Activated naive CD8-positive, alpha-beta T cell (primary cell): ENCODE measurements around the gene NUP35.
"Not testable (repeated sequence)": the region's sequence is repeated elsewhere in the genome, so short reads cannot be mapped to it uniquely, and the experiment has no call there.

Source experiments
- H3K27ac Mint-ChIP-seq: one replicate; pipeline ENCODE4 v1.8.0; 2021; ENCODE audit warnings: mixed read lengths
- H3K27me3 Mint-ChIP-seq: one replicate; pipeline ENCODE4 v1.8.0; 2021; ENCODE audit warnings: mixed read lengths
- H3K36me3 Mint-ChIP-seq: one replicate; pipeline ENCODE4 v1.8.0; 2021; ENCODE audit warnings: mixed read lengths
- H3K4me1 Mint-ChIP-seq: one replicate; pipeline ENCODE4 v1.8.0; 2021; ENCODE audit warnings: low read depth, mixed read lengths
- H3K4me3 Mint-ChIP-seq: one replicate; pipeline ENCODE4 v1.8.0; 2021; ENCODE audit warnings: mild to moderate bottlenecking, mixed read lengths
- H3K9me3 Mint-ChIP-seq: one replicate; pipeline ENCODE4 v1.8.0; 2021; ENCODE audit warnings: low read depth, mixed read lengths

NUP35 gene

GRCh38 chr2:183117226-183117625 lies 7.0 kb upstream of the NUP35 start:
- no peak overlapping the region for H3K4me3 Mint-ChIP-seq

GRCh38 chr2:183123117-183123958 lies 905 bp upstream of the NUP35 start:
- H3K4me1 Mint-ChIP-seq, result peaks cover 31% of the 10 kb centered on the region
- peak overlapping the region; percentile 97 for H3K4me3 Mint-ChIP-seq
- no peaks in the 10 kb centered on the region for H3K9me3 Mint-ChIP-seq
- H3K27ac Mint-ChIP-seq, result peak overlapping the region; percentile 99
- H3K36me3 Mint-ChIP-seq, result peaks cover 3% of the 10 kb centered on the region
- peaks cover 5% of the 10 kb centered on the region for H3K27me3 Mint-ChIP-seq

More at GRCh38 chr2:183117226-183117625, 7.0 kb upstream of the NUP35 start:
- H3K27me3 Mint-ChIP-seq, result peaks cover 7% of the 10 kb centered on the region
- H3K4me1 Mint-ChIP-seq, result no peaks in the 10 kb centered on the region
- H3K9me3 Mint-ChIP-seq, result no peaks in the 10 kb centered on the region
- no peaks in the 10 kb centered on the region for H3K36me3 Mint-ChIP-seq
- no peak overlapping the region for H3K27ac Mint-ChIP-seq

DNA sequence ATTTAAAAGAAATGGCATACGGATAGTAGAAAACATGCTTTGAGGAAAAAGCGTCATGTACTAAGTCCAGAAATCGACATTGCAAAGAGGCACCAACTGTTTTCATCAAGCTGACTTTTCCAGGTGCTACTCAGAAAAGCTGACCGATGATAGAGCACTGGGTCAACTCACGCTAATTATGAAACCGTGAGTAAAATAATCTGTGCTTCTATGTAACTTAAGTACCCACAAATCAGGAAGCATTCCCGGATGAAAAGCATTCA lies 353 bp upstream of the NUP35 start:
- Mint-ChIP-seq H3K36me3 (peaks cover 4% of the 10 kb centered on the region), H3K4me1 (peaks cover 33% of the 10 kb centered on the region), H3K27me3 (peaks cover 3% of the 10 kb centered on the region), H3K4me3 (peak overlapping the region; percentile 97), H3K9me3 (no peaks in the 10 kb centered on the region), H3K27ac (peak overlapping the region; percentile 99)

- H3K27ac Mint-ChIP-seq, result peak overlapping the region; percentile 99
- no peaks in the 10 kb centered on the region for H3K9me3 Mint-ChIP-seq
- no peaks in the 10 kb centered on the region for H3K27me3 Mint-ChIP-seq
- H3K4me3 Mint-ChIP-seq, result peak overlapping the region; percentile 97
- peaks cover 6% of the 10 kb centered on the region for H3K36me3 Mint-ChIP-seq
- H3K4me1 Mint-ChIP-seq, result peaks cover 42% of the 10 kb centered on the region
These were observed 663 bp downstream of the NUP35 start for GRCh38 chr2:183124957-183125255.

DNA sequence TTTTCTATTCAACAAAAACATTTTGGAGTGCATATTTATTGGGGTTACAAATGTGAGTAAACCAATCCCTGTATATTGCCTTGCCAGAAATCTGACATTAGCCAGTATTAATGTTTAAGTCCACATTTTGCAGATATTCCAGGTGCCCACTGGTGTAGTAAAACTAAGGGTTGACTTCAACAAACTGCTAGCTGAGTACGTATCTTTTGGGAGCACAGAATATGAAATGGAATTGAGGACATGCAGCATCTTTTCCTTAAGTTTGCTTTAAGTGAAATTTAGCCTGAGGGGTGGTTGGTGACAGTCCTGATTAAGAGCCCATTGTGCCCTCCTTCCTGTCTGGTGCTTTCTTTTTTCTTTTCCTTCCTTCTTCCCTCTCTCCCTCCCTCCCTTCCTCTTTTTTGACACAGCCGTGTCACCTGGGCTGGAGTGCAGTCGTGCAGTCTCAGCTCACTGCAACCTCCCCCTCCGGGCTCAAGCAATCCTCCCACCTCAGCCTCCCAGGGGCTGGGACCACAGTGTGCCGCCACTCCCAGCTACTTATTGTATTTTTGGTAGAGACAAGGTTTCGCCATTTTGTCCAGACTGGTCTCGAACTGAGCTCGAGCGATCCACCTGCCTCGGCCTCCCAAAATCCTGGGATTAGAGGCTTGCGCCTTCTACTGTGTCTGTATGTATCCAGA lies 1.6 kb downstream of the NUP35 start:
- Mint-ChIP-seq H3K27ac (peak overlapping the region; percentile 99), H3K9me3 (no peaks in the 10 kb centered on the region), H3K36me3 (peaks cover 9% of the 10 kb centered on the region), H3K27me3 (no peaks in the 10 kb centered on the region), H3K4me3 (peak overlapping the region; percentile 97), H3K4me1 (peaks cover 45% of the 10 kb centered on the region)

GRCh38 chr2:183126635-183127034 lies 2.4 kb downstream of the NUP35 start:
- Mint-ChIP-seq H3K4me1 (peaks cover 52% of the 10 kb centered on the region), H3K27me3 (no peaks in the 10 kb centered on the region), H3K27ac (no peak overlapping the region), H3K36me3 (peaks cover 12% of the 10 kb centered on the region), H3K9me3 (no peaks in the 10 kb centered on the region), H3K4me3 (peak overlapping the region; percentile 97)

DNA sequence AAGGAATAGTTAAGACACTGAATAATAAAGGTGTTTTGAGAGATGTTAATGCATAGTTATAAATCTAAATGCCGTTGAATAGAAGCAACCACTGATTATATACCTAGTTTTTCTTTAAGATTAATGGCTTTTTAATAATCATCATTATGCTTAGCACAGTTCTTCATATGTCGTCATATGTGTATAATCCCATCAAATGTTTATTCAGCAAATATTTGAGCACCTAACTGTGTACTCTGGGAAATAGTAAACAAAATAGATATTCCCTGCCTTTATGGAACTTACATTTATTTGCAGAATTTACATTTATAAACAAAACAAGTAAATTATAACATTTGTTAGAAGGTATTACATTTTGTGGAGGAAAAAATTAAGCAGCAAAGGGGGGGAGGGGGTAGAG lies 9.8 kb downstream of the NUP35 start:
- H3K4me1 Mint-ChIP-seq, result peaks cover 28% of the 10 kb centered on the region
- no peak overlapping the region for H3K4me3 Mint-ChIP-seq
- peaks cover 29% of the 10 kb centered on the region for H3K36me3 Mint-ChIP-seq
- no peak overlapping the region for H3K27ac Mint-ChIP-seq
- no peaks in the 10 kb centered on the region for H3K9me3 Mint-ChIP-seq
- no peaks in the 10 kb centered on the region for H3K27me3 Mint-ChIP-seq

- no peaks in the 10 kb centered on the region for H3K27me3 Mint-ChIP-seq
- peaks cover 6% of the 10 kb centered on the region for H3K9me3 Mint-ChIP-seq
- no peak overlapping the region for H3K4me3 Mint-ChIP-seq
- H3K4me1 Mint-ChIP-seq, result peaks cover 9% of the 10 kb centered on the region
- peaks cover 32% of the 10 kb centered on the region for H3K36me3 Mint-ChIP-seq
- no peak overlapping the region for H3K27ac Mint-ChIP-seq
These were observed 24.7 kb downstream of the NUP35 start for GRCh38 chr2:183148955-183149354.

DNA sequence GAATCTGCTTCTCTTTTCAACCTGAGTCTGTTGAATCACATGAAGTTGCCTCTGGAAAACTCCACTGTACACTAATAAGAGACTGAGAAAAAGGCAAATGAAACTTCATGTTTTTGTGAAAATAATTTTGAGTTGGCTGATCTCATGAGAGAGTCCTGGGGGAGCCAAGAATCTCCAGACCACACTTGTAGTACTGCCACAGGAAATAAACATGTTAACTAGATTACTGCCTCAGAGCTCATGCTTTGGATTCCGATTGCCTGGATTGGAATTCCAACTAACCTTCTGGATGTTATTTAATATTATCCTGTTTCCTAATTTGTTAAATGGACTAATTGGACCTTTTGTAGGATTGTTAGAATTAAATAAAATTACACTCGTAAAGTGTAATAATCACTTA lies 25.2 kb downstream of the NUP35 start:
- H3K27me3 Mint-ChIP-seq, result no peaks in the 10 kb centered on the region
- H3K27ac Mint-ChIP-seq, result no peak overlapping the region
- peaks cover 9% of the 10 kb centered on the region for H3K4me1 Mint-ChIP-seq
- peaks cover 32% of the 10 kb centered on the region for H3K36me3 Mint-ChIP-seq
- H3K9me3 Mint-ChIP-seq, result peaks cover 1% of the 10 kb centered on the region
- no peak overlapping the region for H3K4me3 Mint-ChIP-seq

GRCh38 chr2:183152280-183152679 lies 28.0 kb downstream of the NUP35 start:
- not testable (repeated sequence) for H3K4me3 Mint-ChIP-seq, H3K27me3 Mint-ChIP-seq, H3K4me1 Mint-ChIP-seq, H3K27ac Mint-ChIP-seq, H3K9me3 Mint-ChIP-seq
- peaks cover 27% of the 10 kb centered on the region for H3K36me3 Mint-ChIP-seq

DNA sequence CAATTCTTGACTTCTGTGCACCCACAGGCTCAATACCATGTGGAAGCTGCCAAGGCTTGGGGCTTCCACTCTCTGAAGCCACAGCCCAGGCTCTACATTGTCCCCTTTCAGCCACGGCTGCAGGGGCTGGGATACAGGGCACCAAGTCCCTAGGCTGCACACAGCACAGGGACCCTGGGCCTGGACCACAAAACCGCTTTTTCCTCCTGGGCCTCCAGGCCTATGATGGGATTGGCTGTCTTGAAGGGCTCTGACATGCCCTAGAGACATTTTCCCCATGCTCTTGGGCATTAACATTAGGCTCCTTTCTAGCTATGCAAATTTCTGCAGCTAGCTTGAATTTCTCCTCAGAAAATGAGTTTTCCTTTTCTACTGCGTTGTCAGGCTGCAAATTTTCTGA lies 29.7 kb downstream of the NUP35 start:
- no peaks in the 10 kb centered on the region for H3K4me1 Mint-ChIP-seq
- H3K4me3 Mint-ChIP-seq, result no peak overlapping the region
- peaks cover 27% of the 10 kb centered on the region for H3K36me3 Mint-ChIP-seq
- no peak overlapping the region for H3K27ac Mint-ChIP-seq
- no peaks in the 10 kb centered on the region for H3K27me3 Mint-ChIP-seq
- no peaks in the 10 kb centered on the region for H3K9me3 Mint-ChIP-seq

GRCh38 chr2:183154772-183155171 lies 30.5 kb downstream of the NUP35 start:
- H3K27me3 Mint-ChIP-seq, H3K4me3 Mint-ChIP-seq, H3K9me3 Mint-ChIP-seq, H3K4me1 Mint-ChIP-seq, H3K27ac Mint-ChIP-seq: not testable (repeated sequence)
- H3K36me3 Mint-ChIP-seq, result peaks cover 27% of the 10 kb centered on the region

GRCh38 chr2:183157131-183157530 lies 32.9 kb downstream of the NUP35 start:
- Mint-ChIP-seq H3K27me3 (no peaks in the 10 kb centered on the region), H3K9me3 (no peaks in the 10 kb centered on the region), H3K4me3 (no peak overlapping the region), H3K4me1 (no peaks in the 10 kb centered on the region), H3K36me3 (peaks cover 32% of the 10 kb centered on the region), H3K27ac (no peak overlapping the region)

GRCh38 chr2:183162362-183162761 lies 38.1 kb downstream of the NUP35 start:
- Mint-ChIP-seq H3K27me3 (no peaks in the 10 kb centered on the region), H3K36me3 (peaks cover 45% of the 10 kb centered on the region), H3K4me3 (no peak overlapping the region), H3K9me3 (peaks cover 5% of the 10 kb centered on the region), H3K27ac (no peak overlapping the region), H3K4me1 (no peaks in the 10 kb centered on the region)

DNA sequence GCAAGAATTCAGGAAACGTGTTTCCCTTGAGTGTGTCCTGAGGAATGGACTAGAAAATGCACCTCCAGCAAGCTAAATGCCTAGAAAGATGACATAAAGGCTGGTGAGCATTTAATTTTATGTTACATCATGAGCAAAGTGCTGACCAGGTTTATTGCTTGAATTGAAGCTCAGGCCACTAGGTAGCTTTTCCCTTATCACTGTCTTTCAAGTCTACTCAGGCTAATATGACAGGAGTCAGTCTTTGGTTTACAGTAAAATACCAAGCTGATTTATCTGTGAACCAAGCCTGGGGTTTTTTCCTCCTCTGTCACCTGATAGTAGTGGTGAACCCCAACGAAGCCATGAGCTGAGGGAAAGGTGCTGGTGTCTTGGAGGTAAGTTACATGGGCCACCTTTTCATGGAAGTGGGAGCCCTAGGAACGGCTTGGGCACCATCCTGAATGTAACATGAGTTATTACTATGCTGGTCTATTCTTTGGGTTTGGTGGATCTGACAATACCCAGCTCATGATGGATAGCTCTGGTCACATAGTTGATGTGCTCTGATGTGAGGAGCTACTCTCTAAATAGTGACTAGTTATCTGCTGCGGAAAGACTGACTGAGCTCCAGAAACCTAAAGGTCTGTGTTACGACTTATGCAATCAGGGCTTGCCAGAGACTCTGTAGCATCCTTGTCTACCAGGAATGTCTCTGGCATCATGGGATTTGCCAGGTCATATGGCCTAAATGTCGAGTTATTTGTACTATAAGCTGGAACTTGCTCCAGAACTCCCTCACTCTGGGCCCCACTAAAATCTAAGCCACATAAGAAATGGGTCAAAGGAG lies 39.8 kb downstream of the NUP35 start:
- H3K4me3 Mint-ChIP-seq, result no peak overlapping the region
- peaks cover 44% of the 10 kb centered on the region for H3K36me3 Mint-ChIP-seq
- no peaks in the 10 kb centered on the region for H3K4me1 Mint-ChIP-seq
- H3K27ac Mint-ChIP-seq, result no peak overlapping the region
- H3K27me3 Mint-ChIP-seq, result no peaks in the 10 kb centered on the region
- peaks cover 5% of the 10 kb centered on the region for H3K9me3 Mint-ChIP-seq
